Osteocyte (in vitro differentiated cells): ENCODE results near the gene CES3. TPM values are rescaled to one million over a fixed set of nuclear protein-coding genes. Genes with fewer than 3 reads are reported as not detected.

Experiments
- DNase-seq: peaks from one replicate; pipeline ENCODE4 v3.0.0; 2021; ENCODE audit warnings: mixed read lengths; ENCODE audit not compliant: unreplicated experiment; ENCODE audit errors: extremely low spot score
- H3K27ac Mint-ChIP-seq: one replicate; pipeline ENCODE4 v1.8.0; 2021; ENCODE audit warnings: mild to moderate bottlenecking, mixed read lengths; ENCODE audit not compliant: unreplicated experiment
- H3K27me3 Mint-ChIP-seq: one replicate; pipeline ENCODE4 v1.8.0; 2021; ENCODE audit warnings: mixed read lengths; ENCODE audit not compliant: unreplicated experiment
- H3K36me3 Mint-ChIP-seq: one replicate; pipeline ENCODE4 v1.8.0; 2021; ENCODE audit warnings: mixed read lengths; ENCODE audit not compliant: unreplicated experiment
- H3K4me1 Mint-ChIP-seq: one replicate; pipeline ENCODE4 v1.8.0; 2021; ENCODE audit warnings: mixed read lengths; ENCODE audit not compliant: unreplicated experiment
- H3K4me3 Mint-ChIP-seq: one replicate; pipeline ENCODE4 v1.8.0; 2021; ENCODE audit warnings: mild to moderate bottlenecking, moderate library complexity, mixed read lengths; ENCODE audit not compliant: unreplicated experiment
- H3K9me3 Mint-ChIP-seq: one replicate; pipeline ENCODE4 v1.8.0; 2021; ENCODE audit warnings: mixed read lengths; ENCODE audit not compliant: unreplicated experiment
- CTCF ChIP-seq: fragments of 200-600 bp; sonication (generic); IDR thresholded peaks from 2 replicates; pipeline ENCODE4 v1.5.0; 2021; ENCODE audit warnings: antibody characterized with exemption, mild to moderate bottlenecking, moderate library complexity
- total RNA-seq: library from RNA; stranded (reverse); gene quantifications from 2 replicates; pipeline ENCODE4 v1.2.1, GENCODE V29; 2021

The CES3 gene
- total RNA-seq, 1 donor from 2014 or later, result 0.24 TPM

- H3K4me1 Mint-ChIP-seq, result no peaks in the 10 kb centered on the region
- TF ChIP-seq CTCF, result no peak
- no peaks in the 10 kb centered on the region for H3K9me3 Mint-ChIP-seq
- no peak overlapping the region for H3K4me3 Mint-ChIP-seq
- H3K27me3 Mint-ChIP-seq, result peaks cover 38% of the 10 kb centered on the region
- no peak overlapping the region for H3K27ac Mint-ChIP-seq
- no peaks in the 10 kb centered on the region for H3K36me3 Mint-ChIP-seq
- DNase-seq, result no peak
Observed at GRCh38 chr16:66961914-66962313, 848 bp downstream of the CES3 start.

- Mint-ChIP-seq H3K4me3 (no peak overlapping the region), H3K9me3 (no peaks in the 10 kb centered on the region), H3K27ac (no peak overlapping the region), H3K4me1 (no peaks in the 10 kb centered on the region), H3K27me3 (peaks cover 27% of the 10 kb centered on the region), H3K36me3 (no peaks in the 10 kb centered on the region)
- no peak for DNase-seq
- TF ChIP-seq CTCF, result no peak
Observed at GRCh38 chr16:66964049-66964448, 3.0 kb downstream of the CES3 start.

- DNase-seq, result no peak
- TF ChIP-seq CTCF, result no peak
- Mint-ChIP-seq H3K36me3 (no peaks in the 10 kb centered on the region), H3K27ac (no peak overlapping the region), H3K27me3 (peaks cover 32% of the 10 kb centered on the region), H3K4me1 (no peaks in the 10 kb centered on the region), H3K4me3 (no peak overlapping the region), H3K9me3 (no peaks in the 10 kb centered on the region)
Observed at GRCh38 chr16:66968847-66969246, 7.8 kb downstream of the CES3 start.

GRCh38 chr16:66970775-66971720, 10.0 kb downstream of the CES3 start:
- no peaks in the 10 kb centered on the region for H3K36me3 Mint-ChIP-seq
- no peak overlapping the region for H3K27ac Mint-ChIP-seq
- H3K4me1 Mint-ChIP-seq, result no peaks in the 10 kb centered on the region
- no peak overlapping the region for H3K4me3 Mint-ChIP-seq
- H3K27me3 Mint-ChIP-seq, result peaks cover 21% of the 10 kb centered on the region
- TF ChIP-seq CTCF, result no peak
- no peak for DNase-seq
- no peaks in the 10 kb centered on the region for H3K9me3 Mint-ChIP-seq

GRCh38 chr16:66972983-66973382, 11.9 kb downstream of the CES3 start:
- TF ChIP-seq CTCF, result no peak
- Mint-ChIP-seq H3K36me3 (no peaks in the 10 kb centered on the region), H3K9me3 (no peaks in the 10 kb centered on the region), H3K27me3 (peaks cover 11% of the 10 kb centered on the region), H3K4me3 (no peak overlapping the region), H3K27ac (no peak overlapping the region), H3K4me1 (no peaks in the 10 kb centered on the region)
- no peak for DNase-seq
